Erythroblast (primary cell): ENCODE results near the gene BEAN1.

Experiments used
- DNase-seq, 2 experiments: peaks; one replicate each; lab custom pipeline; 2025; lab: John Stamatoyannopoulos, UW
- GATA1 ChIP-seq: IDR thresholded peaks from 2 replicates; pipeline ENCODE4 v1.6.1; 2011; ENCODE audit warnings: low read depth, mild to moderate bottlenecking, control low read depth, low read length, moderate library complexity
- POLR2A ChIP-seq: IDR thresholded peaks from 2 replicates; pipeline ENCODE4 v1.6.1; 2011; ENCODE audit warnings: mild to moderate bottlenecking, low read length

The BEAN1 gene

DNA sequence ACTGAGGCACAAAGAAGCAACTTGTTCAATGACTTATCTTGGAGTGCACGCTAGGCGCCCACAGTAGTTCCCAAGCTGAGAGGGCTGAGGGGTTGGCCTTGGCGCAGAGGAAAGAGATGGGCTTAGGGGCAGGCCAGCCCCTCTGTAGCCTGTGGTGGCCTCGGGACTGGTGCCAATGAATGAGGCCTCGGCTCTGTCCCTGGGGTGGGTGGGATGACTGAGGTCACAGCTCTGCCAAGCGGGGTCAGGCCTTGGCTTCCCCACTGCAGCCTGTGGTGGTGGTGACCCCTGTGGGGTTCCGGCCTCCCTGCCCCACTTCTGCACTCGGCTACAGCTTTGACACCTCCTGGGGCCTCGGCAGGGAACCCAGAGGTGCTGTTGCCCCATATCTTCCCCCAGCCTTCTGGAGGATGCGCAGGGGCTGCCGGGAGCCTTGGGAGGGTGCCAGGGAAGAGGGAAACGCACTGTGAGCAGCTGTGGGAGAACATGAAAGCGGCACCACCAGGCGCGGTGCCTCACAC, 46.0 kb downstream of the BEAN1 start:
- no peak for DNase-seq
- no peak for TF ChIP-seq POLR2A
- TF ChIP-seq GATA1, result no peak

- no peak for TF ChIP-seq GATA1
- no peak for TF ChIP-seq POLR2A
- DNase-seq, result no peak
These were observed 46.8 kb downstream of the BEAN1 start for GRCh38 chr16:66473654-66474519.

- no peak for TF ChIP-seq GATA1
- TF ChIP-seq POLR2A, result no peak
- DNase-seq, result no peak
These were observed 47.7 kb downstream of the BEAN1 start for GRCh38 chr16:66474750-66475199.

GRCh38 chr16:66475232-66475631, 48.1 kb downstream of the BEAN1 start:
- no peak for DNase-seq
- TF ChIP-seq GATA1 (no peak), POLR2A (no peak)

DNA sequence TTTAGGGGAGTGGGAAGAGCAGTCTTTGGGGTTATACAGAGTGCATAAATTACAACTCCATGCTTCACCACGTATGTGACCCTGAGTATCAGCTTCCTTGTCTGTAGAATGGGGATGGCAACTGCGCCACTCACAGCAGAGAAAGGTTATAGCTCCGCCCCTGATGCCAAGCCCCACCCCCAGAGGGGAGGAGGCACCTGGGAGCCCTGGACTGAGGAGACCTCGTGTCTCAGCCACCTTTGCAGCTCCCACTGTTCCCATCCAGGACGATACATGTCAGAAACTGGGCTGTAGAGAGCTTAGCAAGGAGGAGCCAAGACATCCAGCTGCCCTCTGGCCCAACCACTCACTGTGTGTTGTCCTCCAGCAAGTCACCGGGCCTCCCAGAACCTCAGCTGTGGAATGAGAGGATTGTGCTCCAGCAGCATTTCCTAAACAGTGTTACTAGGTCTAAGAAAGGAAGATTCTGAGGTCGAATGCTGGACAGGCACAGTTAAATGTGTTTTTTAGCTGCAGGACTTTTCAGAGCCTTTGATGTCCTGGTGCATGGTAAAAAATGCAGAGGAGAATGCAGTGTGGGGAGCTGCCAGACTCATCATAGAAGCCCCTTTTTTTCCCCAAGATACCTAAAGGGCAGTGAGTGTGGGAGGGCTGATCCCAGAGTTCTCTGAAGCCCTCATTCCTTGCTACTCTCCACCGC, 49.4 kb downstream of the BEAN1 start:
- TF ChIP-seq POLR2A (no peak), GATA1 (no peak)
- DNase-seq, result peak in 1 of 2 experiments; percentile 7

- DNase-seq, result no peak
- no peak for TF ChIP-seq POLR2A
- no peak for TF ChIP-seq GATA1
These were observed 50.0 kb downstream of the BEAN1 start for GRCh38 chr16:66477028-66477515.

DNA sequence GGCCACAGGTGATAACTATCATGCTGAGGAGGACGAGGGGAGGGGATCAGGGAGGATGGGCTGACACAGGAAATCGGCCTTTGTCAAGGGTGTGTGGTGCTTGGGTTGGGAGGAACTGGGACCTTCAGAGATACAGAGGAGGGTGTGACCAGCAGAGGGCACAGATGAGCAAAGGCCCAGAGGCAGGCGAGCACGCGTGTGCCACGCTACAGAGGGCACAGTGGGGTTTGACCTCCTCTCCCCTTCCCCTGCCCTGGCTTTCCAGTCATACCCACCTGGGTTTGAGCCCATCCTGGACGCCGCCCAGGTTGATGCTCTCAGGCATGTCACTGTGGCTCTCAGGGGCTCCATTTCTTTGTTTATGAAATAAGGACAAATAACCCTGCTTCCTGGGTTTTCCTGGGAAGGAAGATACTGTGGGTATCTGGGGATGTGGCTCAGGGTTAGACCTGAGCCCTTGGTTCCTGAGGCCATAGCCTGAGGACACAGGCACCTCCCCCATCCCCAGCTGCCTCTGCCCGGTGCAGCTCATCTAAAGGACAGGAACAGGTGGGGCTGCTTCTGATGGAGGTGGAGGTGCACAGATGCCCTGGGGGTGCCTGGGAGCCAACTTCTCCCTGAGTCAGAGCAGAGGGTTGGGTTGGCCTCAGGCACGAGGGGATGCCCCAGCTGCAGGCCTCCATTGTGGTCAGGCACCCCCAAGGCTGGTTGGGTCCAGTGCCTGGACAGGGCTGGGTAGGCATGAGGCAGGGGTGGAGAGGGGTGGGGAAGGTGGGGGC, 51.8 kb downstream of the BEAN1 start:
- peak; percentile 59 to 76 for DNase-seq

DNA sequence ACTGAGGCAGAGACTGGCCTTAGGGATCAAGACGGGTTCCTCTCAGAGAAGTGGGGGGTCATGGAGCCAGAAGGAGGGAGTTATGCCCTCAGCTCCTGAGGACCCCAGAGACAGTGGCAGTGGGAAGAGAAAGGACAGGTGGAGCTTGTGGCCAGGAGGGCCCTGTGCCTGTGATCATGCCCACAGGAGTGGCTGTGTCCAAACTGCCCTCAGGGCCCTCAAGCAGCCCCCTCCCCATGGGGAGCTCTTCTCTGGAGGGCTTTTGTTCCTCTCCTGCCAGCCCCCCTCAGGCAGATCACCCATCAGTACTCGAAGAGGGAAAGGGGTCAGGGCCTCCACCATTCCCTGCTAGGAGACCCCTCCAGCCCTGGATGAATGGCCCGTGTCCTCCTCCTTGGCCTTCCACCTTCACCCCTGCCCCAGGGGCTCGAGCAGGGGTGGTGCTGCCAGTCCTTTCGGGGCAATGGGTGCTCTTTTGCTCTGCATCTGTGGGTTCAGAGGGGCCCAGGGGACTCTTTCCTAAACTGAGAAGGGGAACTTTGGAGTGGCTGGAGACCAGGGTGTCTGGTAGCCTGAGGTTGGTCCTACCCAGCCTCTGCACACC, 52.7 kb downstream of the BEAN1 start:
- DNase-seq, result no peak

More for the DNA sequence above, 51.8 kb downstream of the BEAN1 start:
- no peak for TF ChIP-seq GATA1
- TF ChIP-seq POLR2A, result no peak

GRCh38 chr16:66480265-66481080, 53.4 kb downstream of the BEAN1 start:
- TF ChIP-seq POLR2A (no peak), GATA1 (no peak)
- DNase-seq, result no peak

More for the DNA sequence above, 52.7 kb downstream of the BEAN1 start:
- no peak for TF ChIP-seq GATA1
- TF ChIP-seq POLR2A, result no peak

DNA sequence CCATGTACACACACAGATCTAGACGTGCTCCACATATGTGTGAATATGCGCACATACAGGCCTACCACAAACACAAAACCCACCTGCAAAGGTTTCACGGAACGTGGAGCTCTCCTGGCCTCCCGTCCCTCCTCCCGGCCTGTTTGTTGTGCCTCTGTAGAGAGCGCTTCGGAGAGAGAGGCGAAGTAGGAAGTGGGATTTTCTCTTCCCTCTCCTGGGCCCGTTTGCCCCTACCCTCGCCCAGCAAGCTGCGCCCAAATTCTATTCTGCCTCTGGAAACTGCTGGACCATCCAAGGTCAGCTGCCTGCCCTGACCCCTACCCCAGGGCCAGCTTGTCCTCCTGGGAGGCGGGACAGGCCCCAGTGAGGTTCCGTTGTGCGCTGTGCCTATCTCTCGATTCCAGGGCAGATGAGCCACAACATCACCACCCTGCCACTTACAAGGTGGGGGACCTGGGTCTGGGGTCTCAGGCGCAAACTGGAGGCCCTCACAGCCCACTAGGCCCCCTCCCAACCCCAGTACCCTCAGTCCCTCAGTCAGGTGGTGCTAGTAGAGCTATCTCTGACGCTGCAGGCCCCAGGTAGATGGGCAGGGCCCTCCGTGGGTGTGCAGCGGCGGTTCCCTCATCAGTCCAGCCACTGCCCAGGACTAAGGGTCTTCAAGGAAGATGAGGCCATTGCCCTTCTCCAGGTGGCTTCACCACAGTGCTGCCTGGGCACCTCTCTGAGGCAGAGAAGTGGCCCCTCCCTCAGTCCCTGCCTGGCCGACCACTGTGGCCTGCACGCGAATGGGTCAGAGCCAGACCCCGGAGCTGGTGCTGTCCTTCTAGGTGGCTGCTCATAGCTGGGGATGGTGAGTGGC, 54.2 kb downstream of the BEAN1 start:
- DNase-seq, result no peak
- no peak for TF ChIP-seq POLR2A
- no peak for TF ChIP-seq GATA1

DNA sequence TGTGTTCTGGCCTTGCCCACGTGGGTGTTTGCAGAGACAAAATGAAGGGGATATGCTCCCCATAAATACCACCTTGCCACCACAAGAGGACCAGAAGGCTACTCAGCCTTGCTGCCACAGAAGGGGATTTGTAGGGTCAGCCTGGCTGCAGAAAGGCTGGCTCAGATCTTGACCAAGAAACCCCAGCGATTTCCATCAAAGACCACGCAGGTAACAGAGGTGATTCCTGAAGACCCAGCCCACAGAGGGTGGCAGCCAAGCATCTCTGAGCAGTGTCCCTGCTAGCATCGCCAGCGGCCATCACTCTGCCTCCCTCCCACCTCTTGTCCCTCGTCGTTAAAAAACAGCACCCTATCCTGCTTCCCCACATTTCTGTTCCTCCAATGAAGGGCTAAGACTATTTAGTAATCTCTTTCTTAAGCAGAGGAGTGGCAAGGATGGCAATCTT, 54.9 kb downstream of the BEAN1 start:
- no peak for DNase-seq
- TF ChIP-seq GATA1 (no peak), POLR2A (no peak)
